ENCODE results near the gene MEIS3. TPM values are rescaled to one million over a fixed set of nuclear protein-coding genes. Genes with fewer than 3 reads are reported as not detected.
"Not testable (repeated sequence)": the region's sequence is repeated elsewhere in the genome, so short reads cannot be mapped to it uniquely, and the experiment has no call there.

The MEIS3 gene
- total RNA-seq, 1 experiment from 2014 or later = 35.8 TPM

DNA sequence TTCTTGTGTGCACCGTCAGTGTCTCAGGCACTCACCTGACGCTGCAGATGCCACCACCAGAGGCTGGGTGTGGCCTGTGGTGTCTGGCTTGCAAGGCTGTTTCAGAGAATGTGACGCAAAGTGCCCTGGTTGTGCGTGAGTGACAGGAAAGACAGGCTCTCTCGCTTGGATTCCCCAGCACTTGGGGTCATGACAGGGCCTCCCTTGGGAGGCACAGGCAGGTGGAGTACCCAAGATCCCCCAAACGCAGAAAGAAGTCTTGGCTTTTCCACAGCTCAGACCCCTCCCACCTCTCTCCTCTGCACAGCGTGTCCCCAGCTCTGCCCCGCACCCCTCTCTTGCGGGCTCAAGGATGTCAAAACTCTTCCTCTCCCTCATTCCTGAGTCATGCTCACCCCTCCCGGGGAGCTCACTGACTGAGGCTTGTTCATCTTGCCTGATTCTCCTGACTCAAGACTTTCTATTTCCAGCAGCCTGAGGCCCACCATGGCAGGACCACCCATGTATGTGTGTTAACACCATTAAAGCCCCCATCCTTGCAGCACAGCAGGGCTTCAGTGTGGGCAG, 49.2 kb downstream of the MEIS3 start:
- BruUV-seq (replicated peaks) = no TSS peak
- H3K4me2 ChIP-seq (ENCODE audit: low read length) = no peak overlapping the region
- ATAC-seq (no peak), DNase-seq (ENCODE audit: low read depth, low spot score) (no peak)
- H3K9me3 ChIP-seq (ENCODE audit: control insufficient read depth in 1 of 2, insufficient read depth in 1 of 2, low read depth in 1 of 2, low read length in 2 of 2) = no peaks in the 10 kb centered on the region
- H3K4me3 ChIP-seq (replicated peaks in 1 of 2; ENCODE audit: low read depth in 1 of 2, low read length in 2 of 2) = no peak overlapping the region
- no peak overlapping the region for H2AFZ ChIP-seq (ENCODE audit: low read depth, low read length, poor library complexity, severe bottlenecking)
- intact Hi-C loops (cut with micrococcal nuclease) = no loop called here
- H3K36me3 ChIP-seq (ENCODE audit: control insufficient read depth in 1 of 2, insufficient read depth in 2 of 2, low read length in 2 of 2) = peaks cover 23 to 51% of the 10 kb centered on the region in 2 experiments
- no peak overlapping the region for H3K9ac ChIP-seq (ENCODE audit: low read length)
- RAD21 ChIA-PET (ENCODE audit: low non-redundant PET in 1 of 2, low total read pairs in 2 of 2, uncharacterized antibody in 2 of 2, unreplicated experiment in 2 of 2) = no interaction called here
- no peak overlapping the region for H3K27ac ChIP-seq (ENCODE audit: low read depth, low read length)
- TF ChIP-seq EZH2phosphoT487 (IDR thresholded peaks at IDR 0.05; ENCODE audit: borderline replicate concordance) = no peak
- TF ChIP-seq POLR2A (IDR thresholded peaks at IDR 0.05; ENCODE audit: borderline replicate concordance, extremely low read depth, insufficient read depth, insufficient read length) = no peak
- TF ChIP-seq ZFX (IDR thresholded peaks at IDR 0.05) = no peak
- TF ChIP-seq CBX3 (IDR thresholded peaks at IDR 0.05; ENCODE audit: low read depth) = no peak
- no peak for TF ChIP-seq REST (IDR thresholded peaks at IDR 0.05; ENCODE audit: low read depth)
- TF ChIP-seq SIN3A (IDR thresholded peaks at IDR 0.05; ENCODE audit: low read depth) = no peak
- TF ChIP-seq, protein P1, sequence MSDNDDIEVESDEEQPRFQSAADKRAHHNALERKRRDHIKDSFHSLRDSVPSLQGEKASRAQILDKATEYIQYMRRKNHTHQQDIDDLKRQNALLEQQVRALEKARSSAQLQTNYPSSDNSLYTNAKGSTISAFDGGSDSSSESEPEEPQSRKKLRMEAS (IDR thresholded peaks at IDR 0.05) = no peak
- no peak for TF ChIP-seq ZNF274 (IDR thresholded peaks at IDR 0.05; ENCODE audit: low read depth, low read length)
- TF ChIP-seq YY1 (IDR thresholded peaks at IDR 0.05; ENCODE audit: extremely low read depth, insufficient replicate concordance, low read depth, low read length) = no peak
- no peak for TF ChIP-seq EZH2 (IDR thresholded peaks at IDR 0.05)
- TF ChIP-seq, protein P2, sequence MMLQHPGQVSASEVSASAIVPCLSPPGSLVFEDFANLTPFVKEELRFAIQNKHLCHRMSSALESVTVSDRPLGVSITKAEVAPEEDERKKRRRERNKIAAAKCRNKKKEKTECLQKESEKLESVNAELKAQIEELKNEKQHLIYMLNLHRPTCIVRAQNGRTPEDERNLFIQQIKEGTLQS (IDR thresholded peaks at IDR 0.05) = no peak
- TF ChIP-seq FOSL1 (IDR thresholded peaks at IDR 0.05; ENCODE audit: low read depth) = no peak
- TF ChIP-seq TCF7L2 (IDR thresholded peaks at IDR 0.05; ENCODE audit: borderline replicate concordance, extremely low read depth, insufficient read depth, insufficient read length) = no peak
- TF ChIP-seq CEBPB (IDR thresholded peaks at IDR 0.05; ENCODE audit: low read depth) = no peak
- TF ChIP-seq EGR1 (IDR thresholded peaks at IDR 0.05; ENCODE audit: low read depth) = no peak
- TF ChIP-seq SP1 (IDR thresholded peaks at IDR 0.05; ENCODE audit: low read depth) = no peak
- no peak for TF ChIP-seq SRF (IDR thresholded peaks at IDR 0.05; ENCODE audit: low read depth)
- POLR2A ChIA-PET = no interaction called here
- no peaks in the 10 kb centered on the region for H3K4me1 ChIP-seq (ENCODE audit: control insufficient read depth in 1 of 2, insufficient read depth in 2 of 2, low read length in 2 of 2)
- no peaks in the 10 kb centered on the region for H4K20me1 ChIP-seq (ENCODE audit: insufficient read depth)
- CTCF ChIA-PET = interaction anchor here (1.3 kb wide), 1 partner anchor 21 kb away, joined by 4 read pairs; the partner anchor contains the start of gene DHX34
- peaks cover 7% of the 10 kb centered on the region; the same call in 1 of the 2 replicates for H3K79me2 ChIP-seq (ENCODE audit: insufficient read depth, low read length)
- no peaks in the 10 kb centered on the region for H3K9me2 ChIP-seq (ENCODE audit: insufficient read depth)
- H3K27me3 ChIP-seq (ENCODE audit: insufficient read depth, low read length) = no peaks in the 10 kb centered on the region

GRCh38 chr19:47365455-47365854, 53.9 kb downstream of the MEIS3 start:
- Histone ChIP-seq H3K79me2 (ENCODE audit: insufficient read depth, low read length) (peaks cover 37% of the 10 kb centered on the region), H3K36me3 (ENCODE audit: control insufficient read depth in 1 of 2, insufficient read depth in 2 of 2, low read length in 2 of 2) (peaks cover 36 to 49% of the 10 kb centered on the region in 2 experiments)
- H3K27ac ChIP-seq (ENCODE audit: low read depth, low read length); H3K4me3 ChIP-seq (replicated peaks in 1 of 2; ENCODE audit: low read depth in 1 of 2, low read length in 2 of 2); H3K4me2 ChIP-seq (ENCODE audit: low read length); H4K20me1 ChIP-seq (ENCODE audit: insufficient read depth); H2AFZ ChIP-seq (ENCODE audit: low read depth, low read length, poor library complexity, severe bottlenecking); intact Hi-C loops (cut with micrococcal nuclease); BruUV-seq (replicated peaks); H3K9me2 ChIP-seq (ENCODE audit: insufficient read depth); H3K4me1 ChIP-seq (ENCODE audit: control insufficient read depth in 1 of 2, insufficient read depth in 2 of 2, low read length in 2 of 2); POLR2A ChIA-PET; H3K9ac ChIP-seq (ENCODE audit: low read length); RAD21 ChIA-PET (ENCODE audit: low non-redundant PET in 1 of 2, low total read pairs in 2 of 2, uncharacterized antibody in 2 of 2, unreplicated experiment in 2 of 2); ATAC-seq; DNase-seq (ENCODE audit: low read depth, low spot score); H3K27me3 ChIP-seq (ENCODE audit: insufficient read depth, low read length); H3K9me3 ChIP-seq (ENCODE audit: control insufficient read depth in 1 of 2, insufficient read depth in 1 of 2, low read depth in 1 of 2, low read length in 2 of 2): not testable (repeated sequence)
- CTCF ChIA-PET = interaction anchor here (1.9 kb wide), 1 partner anchor 17 kb away, joined by 9 read pairs; the partner anchor contains the start of gene DHX34
